ENCODE data around the gene ZNF219. TPM values are rescaled to one million over a fixed set of nuclear protein-coding genes. Genes with fewer than 3 reads are reported as not detected.
A peak's percentile ranks its signal among the peaks of the same experiment; 100 is the strongest.

Gene ZNF219
- total and polyA plus RNA-seq, 2 of the 13 experiments (the other 11 are each of a cell fraction or from before 2014, with no cell fraction given) = 34.5 to 36.6 TPM

DNA sequence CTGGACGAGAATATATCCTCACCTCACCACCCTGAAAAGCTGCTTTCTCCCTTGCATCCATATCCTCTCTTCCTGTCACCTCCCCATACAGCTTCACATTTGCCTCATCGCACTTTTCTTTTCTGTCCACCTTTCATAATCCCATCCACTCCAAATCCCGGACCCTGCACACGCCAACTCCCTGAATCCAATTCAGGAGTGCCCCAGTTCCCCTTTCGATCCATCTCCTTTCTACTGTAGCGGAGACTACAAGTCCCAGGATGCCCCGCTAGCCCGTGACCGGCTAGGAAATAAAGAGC lies 4.9 kb upstream of the ZNF219 start (continued):
- TF ChIP-seq MYPOP (CRISPR knock-in tag; IDR thresholded peaks at IDR 0.05) (no peak), POLR2AphosphoS5 (IDR thresholded peaks at IDR 0.05; ENCODE audit: low read depth, low read length) (peak; percentile 36), BATF2 (CRISPR knock-in tag; IDR thresholded peaks at IDR 0.05) (0 out of 2 replicates have a peak, but pooled peaks have one; percentile 5), NFKBIZ (CRISPR knock-in tag; IDR thresholded peaks at IDR 0.05) (no peak), YY1 (IDR thresholded peaks at IDR 0.05; ENCODE audit: insufficient read depth, insufficient replicate concordance, low read depth, low read length) (peak; percentile 74), EED (CRISPR knock-in tag; IDR thresholded peaks at IDR 0.05) (no peak), RNF2 (conservative IDR thresholded peaks at IDR 0.05; ENCODE audit: low read depth) (no peak), ZNF232 (CRISPR knock-in tag; IDR thresholded peaks at IDR 0.05; ENCODE audit: borderline replicate concordance) (no peak), EP300 (IDR thresholded peaks at IDR 0.05; ENCODE audit: low read depth in 2 of 2, low read length in 2 of 2) (0 out of 4 replicates have a peak, but pooled peaks of 1 of the 2 experiments have one; percentile 36), EP300 (CRISPR knock-in tag; IDR thresholded peaks at IDR 0.05; ENCODE audit: borderline replicate concordance) (no peak), ZNF124 (CRISPR knock-in tag; IDR thresholded peaks at IDR 0.05) (no peak), CHD4 (IDR thresholded peaks at IDR 0.05; ENCODE audit: borderline replicate concordance, low read length) (no peak), ZNF253 (CRISPR knock-in tag; IDR thresholded peaks at IDR 0.05; ENCODE audit: borderline replicate concordance) (no peak), SUZ12 (IDR thresholded peaks at IDR 0.05; ENCODE audit: low read depth, low read length) (peak; percentile 85), TGIF2 (CRISPR knock-in tag; IDR thresholded peaks at IDR 0.05) (no peak), HMGA1 (CRISPR knock-in tag; conservative IDR thresholded peaks at IDR 0.05) (no peak), ZNF564 (CRISPR knock-in tag; IDR thresholded peaks at IDR 0.05) (no peak), ZNF143 (CRISPR knock-in tag; IDR thresholded peaks at IDR 0.05) (peak; percentile 96), ZBTB34 (CRISPR knock-in tag; IDR thresholded peaks at IDR 0.05) (no peak), ZNF547 (CRISPR knock-in tag; IDR thresholded peaks at IDR 0.05) (no peak), SRF (IDR thresholded peaks at IDR 0.05; ENCODE audit: low read depth, low read length) (0 out of 2 replicates have a peak, but pooled peaks have one; percentile 58), ATF4 (CRISPR knock-in tag; IDR thresholded peaks at IDR 0.05) (peak in 1 of 2 experiments; percentile 73; a peak in 2 of 4 replicates), ZNF724P (CRISPR knock-in tag; IDR thresholded peaks at IDR 0.05; ENCODE audit: borderline replicate concordance) (no peak), ZNF841 (CRISPR knock-in tag; IDR thresholded peaks at IDR 0.05; ENCODE audit: borderline replicate concordance) (no peak)
- TF ChIP-seq, protein P1, sequence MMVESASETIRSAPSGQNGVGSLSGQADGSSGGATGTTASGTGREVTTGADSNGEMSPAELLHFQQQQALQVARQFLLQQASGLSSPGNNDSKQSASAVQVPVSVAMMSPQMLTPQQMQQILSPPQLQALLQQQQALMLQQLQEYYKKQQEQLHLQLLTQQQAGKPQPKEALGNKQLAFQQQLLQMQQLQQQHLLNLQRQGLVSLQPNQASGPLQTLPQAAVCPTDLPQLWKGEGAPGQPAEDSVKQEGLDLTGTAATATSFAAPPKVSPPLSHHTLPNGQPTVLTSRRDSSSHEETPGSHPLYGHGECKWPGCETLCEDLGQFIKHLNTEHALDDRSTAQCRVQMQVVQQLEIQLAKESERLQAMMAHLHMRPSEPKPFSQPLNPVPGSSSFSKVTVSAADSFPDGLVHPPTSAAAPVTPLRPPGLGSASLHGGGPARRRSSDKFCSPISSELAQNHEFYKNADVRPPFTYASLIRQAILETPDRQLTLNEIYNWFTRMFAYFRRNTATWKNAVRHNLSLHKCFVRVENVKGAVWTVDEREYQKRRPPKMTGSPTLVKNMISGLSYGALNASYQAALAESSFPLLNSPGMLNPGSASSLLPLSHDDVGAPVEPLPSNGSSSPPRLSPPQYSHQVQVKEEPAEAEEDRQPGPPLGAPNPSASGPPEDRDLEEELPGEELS (CRISPR knock-in tag; IDR thresholded peaks at IDR 0.05) = no peak
- TF ChIP-seq, protein P2, sequence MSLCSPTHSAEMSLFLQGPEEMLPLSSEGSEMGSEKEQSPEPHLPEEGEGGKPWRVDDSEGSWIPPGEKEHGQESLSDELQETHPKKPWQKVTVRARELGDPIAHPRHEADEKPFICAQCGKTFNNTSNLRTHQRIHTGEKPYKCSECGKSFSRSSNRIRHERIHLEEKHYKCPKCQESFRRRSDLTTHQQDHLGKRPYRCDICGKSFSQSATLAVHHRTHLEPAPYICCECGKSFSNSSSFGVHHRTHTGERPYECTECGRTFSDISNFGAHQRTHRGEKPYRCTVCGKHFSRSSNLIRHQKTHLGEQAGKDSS (CRISPR knock-in tag; IDR thresholded peaks at IDR 0.05; ENCODE audit: borderline replicate concordance, low read depth) = no peak

Data from HepG2 (cell line).